ENCODE measurements around the gene RTL1. TPM values are rescaled to one million over a fixed set of nuclear protein-coding genes. Genes with fewer than 3 reads are reported as not detected.

The RTL1 gene
- total and polyA plus RNA-seq, 10 of the 15 experiments (the other 5 are each of a cell fraction or from before 2014, with no cell fraction given): not detected

- in situ Hi-C loops (cut with MboI) (no loop called here), intact Hi-C loops (cut with micrococcal nuclease; ENCODE audit: unreplicated experiment) (no loop called here)
- FAIRE-seq (no peak), ATAC-seq (no peak), DNase-seq (ENCODE audit: low read depth, low spot score) (no peak)
- Histone ChIP-seq H3K36me3 (ENCODE audit: control insufficient read depth in 2 of 2, insufficient read depth in 2 of 2, low read length in 1 of 2) (no peaks in the 10 kb centered on the region), H3K4me1 (ENCODE audit: control insufficient read depth, insufficient read depth, low read length) (no peaks in the 10 kb centered on the region), H3K79me2 (ENCODE audit: control insufficient read depth, insufficient read depth, low read length) (no peaks in the 10 kb centered on the region), H3K4me2 (ENCODE audit: control insufficient read depth, insufficient read depth) (no peak overlapping the region), H3K27me3 (replicated peaks in 1 of 2; ENCODE audit: control insufficient read depth in 2 of 2, insufficient read depth in 2 of 2, low read length in 1 of 2) (no peaks in the 10 kb centered on the region; a peak in 2 of 4 replicates), H2AFZ (ENCODE audit: control insufficient read depth, low read depth, low read length) (no peak overlapping the region), H3K27ac (ENCODE audit: control insufficient read depth, insufficient read depth) (no peak overlapping the region), H3K9ac (ENCODE audit: control insufficient read depth, insufficient read depth, low read length) (no peak overlapping the region), H3K9me3 (replicated peaks; ENCODE audit: control insufficient read depth, insufficient read depth, low read length) (no peaks in the 10 kb centered on the region), H4K20me1 (ENCODE audit: control insufficient read depth, insufficient read depth) (no peaks in the 10 kb centered on the region), H3K4me3 (no peak overlapping the region)
- ChIA-PET SMC1A (ENCODE audit: uncharacterized antibody, unreplicated experiment) (no interaction called here), CTCF (interaction anchor here (0.6 kb wide), 1 partner anchor 11 kb away, joined by 3 read pairs; no protein-coding TSS in a partner anchor), RAD21 (ENCODE audit: unreplicated experiment) (no interaction called here), POLR2A (no interaction called here)
- TF ChIP-seq ZNF217 (IDR thresholded peaks at IDR 0.05): no peak
- TF ChIP-seq RBBP5 (conservative IDR thresholded peaks at IDR 0.05): no peak
- no TSS peak for BruUV-seq (replicated peaks)
- 32% methylated on average over 10 of the region's 11 CpGs for WGBS (ENCODE audit: insufficient coverage, insufficient replicate concordance, low lambda C conversion rate, missing lambda C conversion rate)
These were observed 5.1 kb downstream of the RTL1 start for GRCh38 chr14:100898465-100898864.

DNA sequence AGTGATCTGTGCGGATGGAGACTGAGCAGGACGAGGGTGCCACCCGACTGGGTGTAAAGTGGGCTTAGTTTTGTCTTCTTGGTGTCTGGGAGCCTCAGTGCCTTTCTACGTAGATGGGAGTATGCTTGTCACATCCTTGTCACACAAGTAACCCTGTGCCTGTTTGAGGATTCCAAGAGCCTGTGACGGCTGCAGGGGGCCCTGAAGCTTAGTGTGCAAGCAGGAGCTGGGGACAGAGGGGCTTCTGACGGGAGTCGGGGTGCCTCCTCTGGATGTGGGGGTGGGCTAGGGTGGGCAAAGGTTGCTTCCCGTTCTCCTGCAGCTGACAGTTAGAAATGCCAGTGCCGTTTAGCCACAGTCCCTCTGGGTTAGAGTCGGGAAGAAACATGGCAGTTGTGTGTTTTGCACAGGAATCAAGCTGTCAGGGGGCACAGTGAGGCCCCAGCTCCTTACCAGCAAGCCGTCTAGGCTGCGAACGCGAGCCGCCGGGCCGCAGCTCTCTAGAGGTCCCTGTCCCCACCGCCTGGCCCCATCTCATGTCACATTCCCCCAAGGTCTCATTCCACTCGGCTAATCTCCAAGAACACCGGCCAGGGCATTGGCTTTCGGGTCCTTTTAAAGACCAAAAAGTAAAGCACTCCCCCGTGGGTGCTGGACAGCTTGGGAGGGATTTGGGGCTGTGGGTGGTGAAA lies 7.0 kb downstream of the RTL1 start:
- BruUV-seq (replicated peaks): no TSS peak
- Histone ChIP-seq H3K27ac (ENCODE audit: control insufficient read depth, insufficient read depth) (no peak overlapping the region), H2AFZ (ENCODE audit: control insufficient read depth, low read depth, low read length) (no peak overlapping the region), H3K4me2 (ENCODE audit: control insufficient read depth, insufficient read depth) (no peak overlapping the region), H3K79me2 (ENCODE audit: control insufficient read depth, insufficient read depth, low read length) (no peaks in the 10 kb centered on the region), H3K4me3 (no peak overlapping the region), H3K9ac (ENCODE audit: control insufficient read depth, insufficient read depth, low read length) (no peak overlapping the region), H3K4me1 (ENCODE audit: control insufficient read depth, insufficient read depth, low read length) (no peaks in the 10 kb centered on the region), H4K20me1 (ENCODE audit: control insufficient read depth, insufficient read depth) (no peaks in the 10 kb centered on the region), H3K9me3 (replicated peaks; ENCODE audit: control insufficient read depth, insufficient read depth, low read length) (no peaks in the 10 kb centered on the region), H3K27me3 (replicated peaks in 1 of 2; ENCODE audit: control insufficient read depth in 2 of 2, insufficient read depth in 2 of 2, low read length in 1 of 2) (no peaks in the 10 kb centered on the region; a peak in 2 of 4 replicates), H3K36me3 (ENCODE audit: control insufficient read depth in 2 of 2, insufficient read depth in 2 of 2, low read length in 1 of 2) (no peaks in the 10 kb centered on the region)
- CTCF ChIA-PET: no interaction called here
- no peak for FAIRE-seq
- SMC1A ChIA-PET (ENCODE audit: uncharacterized antibody, unreplicated experiment): no interaction called here
- WGBS (ENCODE audit: insufficient coverage, insufficient replicate concordance, low lambda C conversion rate, missing lambda C conversion rate): 43% methylated on average over 22 of the region's 22 CpGs
- in situ Hi-C loops (cut with MboI): no loop called here
- no peak for DNase-seq (ENCODE audit: low read depth, low spot score)
- intact Hi-C loops (cut with micrococcal nuclease; ENCODE audit: unreplicated experiment): no loop called here
- RAD21 ChIA-PET (ENCODE audit: unreplicated experiment): no interaction called here
- POLR2A ChIA-PET: no interaction called here
- TF ChIP-seq STAT1 (conservative IDR thresholded peaks at IDR 0.05): no peak
- TF ChIP-seq, protein P1, sequence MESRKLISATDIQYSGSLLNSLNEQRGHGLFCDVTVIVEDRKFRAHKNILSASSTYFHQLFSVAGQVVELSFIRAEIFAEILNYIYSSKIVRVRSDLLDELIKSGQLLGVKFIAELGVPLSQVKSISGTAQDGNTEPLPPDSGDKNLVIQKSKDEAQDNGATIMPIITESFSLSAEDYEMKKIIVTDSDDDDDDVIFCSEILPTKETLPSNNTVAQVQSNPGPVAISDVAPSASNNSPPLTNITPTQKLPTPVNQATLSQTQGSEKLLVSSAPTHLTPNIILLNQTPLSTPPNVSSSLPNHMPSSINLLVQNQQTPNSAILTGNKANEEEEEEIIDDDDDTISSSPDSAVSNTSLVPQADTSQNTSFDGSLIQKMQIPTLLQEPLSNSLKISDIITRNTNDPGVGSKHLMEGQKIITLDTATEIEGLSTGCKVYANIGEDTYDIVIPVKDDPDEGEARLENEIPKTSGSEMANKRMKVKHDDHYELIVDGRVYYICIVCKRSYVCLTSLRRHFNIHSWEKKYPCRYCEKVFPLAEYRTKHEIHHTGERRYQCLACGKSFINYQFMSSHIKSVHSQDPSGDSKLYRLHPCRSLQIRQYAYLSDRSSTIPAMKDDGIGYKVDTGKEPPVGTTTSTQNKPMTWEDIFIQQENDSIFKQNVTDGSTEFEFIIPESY (IDR thresholded peaks at IDR 0.05): no peak
- no peak for TF ChIP-seq ATF7 (IDR thresholded peaks at IDR 0.05; ENCODE audit: low read depth)
- ATAC-seq: no peak

Measured in GM12878 (cell line).